Mesothelial cell of epicardium (in vitro differentiated cells): ENCODE results near the gene CYB561A3. TPM values are rescaled to one million over a fixed set of nuclear protein-coding genes. Genes with fewer than 3 reads are reported as not detected.

ENCODE experiments used
- DNase-seq, 2 experiments: peaks; one replicate each; pipeline ENCODE4 v3.0.0; 2021; ENCODE audit warnings: low spot score in 2 of 2; ENCODE audit not compliant: unreplicated experiment in 2 of 2
- H3K27ac Mint-ChIP-seq: 2 replicates; pipeline ENCODE4 v1.8.0; 2021; ENCODE audit warnings: mixed read lengths
- H3K27me3 Mint-ChIP-seq: 2 replicates; pipeline ENCODE4 v1.8.0; 2021; ENCODE audit warnings: low read depth, mixed read lengths
- H3K36me3 Mint-ChIP-seq: 2 replicates; pipeline ENCODE4 v1.8.0; 2021; ENCODE audit warnings: mixed read lengths
- H3K4me1 Mint-ChIP-seq: 2 replicates; pipeline ENCODE4 v1.8.0; 2021; ENCODE audit warnings: mixed read lengths
- H3K4me3 Mint-ChIP-seq: 2 replicates; pipeline ENCODE4 v1.8.0; 2021; ENCODE audit warnings: mild to moderate bottlenecking, moderate library complexity, mixed read lengths
- H3K9me3 Mint-ChIP-seq: 2 replicates; pipeline ENCODE4 v1.8.0; 2021; ENCODE audit warnings: mixed read lengths
- total RNA-seq: library from RNA; stranded (reverse); gene quantifications from 3 replicates; pipeline ENCODE4 v1.2.1, GENCODE V29; 2021
- TF ChIP-seq, protein P1 (sequence below): fragments of 200-600 bp; sonication (generic); IDR thresholded peaks from one replicate; pipeline ENCODE4 v1.5.0; 2021; ENCODE audit warnings: antibody characterized with exemption; ENCODE audit not compliant: unreplicated experiment

CYB561A3 gene
- total RNA-seq, 1 donor from 2014 or later = 26.3 TPM

DNA sequence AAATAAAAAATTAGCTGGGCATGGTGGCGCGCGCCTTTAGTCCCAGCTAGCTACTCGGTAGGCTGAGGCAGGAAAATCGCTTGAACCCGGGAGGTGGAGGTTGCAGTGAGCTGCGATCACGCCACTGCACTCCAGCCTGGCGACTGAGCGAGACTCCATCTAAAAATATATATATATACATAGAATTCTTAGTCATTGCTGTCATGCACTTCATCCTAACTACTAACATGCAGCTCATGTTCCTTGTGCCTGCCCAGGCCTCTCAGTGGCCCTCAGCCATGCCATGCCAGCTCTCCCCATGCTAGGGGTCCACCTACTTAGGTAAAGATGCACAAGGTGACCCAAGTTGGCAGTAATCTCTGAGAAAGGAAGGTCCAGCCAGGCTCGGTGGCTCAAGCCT lies 3.1 kb downstream of the CYB561A3 start:
- Mint-ChIP-seq H3K4me3 (no peak overlapping the region), H3K36me3 (peaks cover 2% of the 10 kb centered on the region), H3K4me1 (peaks cover 25% of the 10 kb centered on the region), H3K27ac (no peak overlapping the region), H3K9me3 (no peaks in the 10 kb centered on the region), H3K27me3 (no peaks in the 10 kb centered on the region)
- TF ChIP-seq, protein P1, sequence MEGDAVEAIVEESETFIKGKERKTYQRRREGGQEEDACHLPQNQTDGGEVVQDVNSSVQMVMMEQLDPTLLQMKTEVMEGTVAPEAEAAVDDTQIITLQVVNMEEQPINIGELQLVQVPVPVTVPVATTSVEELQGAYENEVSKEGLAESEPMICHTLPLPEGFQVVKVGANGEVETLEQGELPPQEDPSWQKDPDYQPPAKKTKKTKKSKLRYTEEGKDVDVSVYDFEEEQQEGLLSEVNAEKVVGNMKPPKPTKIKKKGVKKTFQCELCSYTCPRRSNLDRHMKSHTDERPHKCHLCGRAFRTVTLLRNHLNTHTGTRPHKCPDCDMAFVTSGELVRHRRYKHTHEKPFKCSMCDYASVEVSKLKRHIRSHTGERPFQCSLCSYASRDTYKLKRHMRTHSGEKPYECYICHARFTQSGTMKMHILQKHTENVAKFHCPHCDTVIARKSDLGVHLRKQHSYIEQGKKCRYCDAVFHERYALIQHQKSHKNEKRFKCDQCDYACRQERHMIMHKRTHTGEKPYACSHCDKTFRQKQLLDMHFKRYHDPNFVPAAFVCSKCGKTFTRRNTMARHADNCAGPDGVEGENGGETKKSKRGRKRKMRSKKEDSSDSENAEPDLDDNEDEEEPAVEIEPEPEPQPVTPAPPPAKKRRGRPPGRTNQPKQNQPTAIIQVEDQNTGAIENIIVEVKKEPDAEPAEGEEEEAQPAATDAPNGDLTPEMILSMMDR = no peak
- no peak for DNase-seq

DNA sequence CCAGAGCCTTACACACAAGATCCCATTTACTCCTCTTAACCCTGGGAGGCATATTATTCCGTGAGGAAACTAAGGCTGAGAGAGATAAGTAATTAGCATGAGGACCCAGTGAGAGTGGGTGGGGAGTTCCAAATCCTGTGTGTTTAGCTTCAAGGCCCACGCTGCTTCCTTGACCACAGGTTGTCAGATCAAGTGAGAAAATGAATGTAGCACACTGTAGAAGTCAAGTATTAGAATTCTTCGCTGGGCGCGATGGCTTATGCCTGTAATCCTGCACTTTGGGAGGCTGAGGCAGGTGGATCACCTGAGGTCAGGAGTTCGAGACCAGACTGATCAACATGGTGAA lies 3.8 kb downstream of the CYB561A3 start:
- H3K27me3 Mint-ChIP-seq = no peaks in the 10 kb centered on the region
- no peaks in the 10 kb centered on the region for H3K9me3 Mint-ChIP-seq
- TF ChIP-seq, protein P1 = no peak
- peaks cover 18% of the 10 kb centered on the region for H3K4me1 Mint-ChIP-seq
- peaks cover 8% of the 10 kb centered on the region for H3K36me3 Mint-ChIP-seq
- no peak overlapping the region for H3K27ac Mint-ChIP-seq
- no peak overlapping the region for H3K4me3 Mint-ChIP-seq
- no peak for DNase-seq

DNA sequence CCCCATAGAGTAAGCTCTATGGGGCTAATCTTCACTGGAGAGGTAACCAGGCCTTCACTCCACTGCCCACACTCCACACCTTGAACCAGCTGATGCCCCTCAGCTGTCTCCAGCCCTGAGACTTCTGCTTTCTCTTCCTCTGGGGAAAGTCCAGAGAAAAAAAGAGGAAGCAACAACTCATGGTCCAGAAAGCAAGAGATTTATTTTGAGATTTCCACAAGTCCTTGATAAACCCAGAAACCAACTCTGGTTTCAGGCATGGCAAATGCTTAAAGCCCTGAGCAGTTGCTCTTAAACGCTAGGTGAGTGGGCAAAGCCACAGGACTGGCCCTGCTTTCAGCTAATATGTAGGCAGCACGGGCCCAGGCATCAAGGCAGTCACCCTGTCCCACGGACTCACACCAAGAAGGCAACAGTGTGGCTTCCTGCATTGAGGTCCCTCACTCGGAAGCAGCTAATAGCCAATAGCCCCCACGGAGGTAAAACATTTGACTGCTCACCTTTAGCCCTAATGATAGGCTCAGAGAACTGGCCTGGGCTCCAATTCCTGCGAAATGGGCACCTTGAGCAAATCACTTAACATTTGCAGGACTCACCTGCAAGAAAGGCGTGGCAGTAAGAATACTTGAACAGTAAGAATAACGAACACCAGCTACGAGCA lies 4.3 kb downstream of the CYB561A3 start:
- no peak for DNase-seq
- no peak overlapping the region for H3K27ac Mint-ChIP-seq
- H3K4me3 Mint-ChIP-seq = no peak overlapping the region
- TF ChIP-seq, protein P1 = no peak
- no peaks in the 10 kb centered on the region for H3K9me3 Mint-ChIP-seq
- H3K4me1 Mint-ChIP-seq = peaks cover 13% of the 10 kb centered on the region
- H3K27me3 Mint-ChIP-seq = no peaks in the 10 kb centered on the region
- H3K36me3 Mint-ChIP-seq = peaks cover 11% of the 10 kb centered on the region

DNA sequence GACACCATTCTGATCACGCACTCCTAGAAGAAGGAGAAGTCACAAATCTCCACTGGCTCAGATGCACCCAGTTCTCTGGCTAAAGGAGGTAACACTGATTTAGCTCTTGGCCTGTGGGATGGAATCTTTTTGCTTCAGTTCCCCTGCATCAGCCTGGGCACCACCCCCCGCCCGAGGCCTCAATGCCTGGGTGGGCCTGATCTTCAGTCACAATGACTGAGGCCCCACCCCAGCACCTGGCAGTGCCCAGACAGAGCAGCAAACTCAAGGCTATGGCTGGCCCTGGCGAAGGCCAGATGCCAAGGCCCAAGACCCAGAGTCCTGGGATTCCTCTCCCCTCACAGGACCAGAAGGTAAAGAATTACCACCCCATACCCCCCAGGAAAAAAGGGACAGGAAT lies 5.0 kb downstream of the CYB561A3 start:
- peaks cover 11% of the 10 kb centered on the region for H3K36me3 Mint-ChIP-seq
- no peak overlapping the region for H3K4me3 Mint-ChIP-seq
- TF ChIP-seq, protein P1 = no peak
- H3K9me3 Mint-ChIP-seq = no peaks in the 10 kb centered on the region
- H3K4me1 Mint-ChIP-seq = peaks cover 10% of the 10 kb centered on the region
- H3K27ac Mint-ChIP-seq = no peak overlapping the region
- DNase-seq = no peak
- no peaks in the 10 kb centered on the region for H3K27me3 Mint-ChIP-seq

DNA sequence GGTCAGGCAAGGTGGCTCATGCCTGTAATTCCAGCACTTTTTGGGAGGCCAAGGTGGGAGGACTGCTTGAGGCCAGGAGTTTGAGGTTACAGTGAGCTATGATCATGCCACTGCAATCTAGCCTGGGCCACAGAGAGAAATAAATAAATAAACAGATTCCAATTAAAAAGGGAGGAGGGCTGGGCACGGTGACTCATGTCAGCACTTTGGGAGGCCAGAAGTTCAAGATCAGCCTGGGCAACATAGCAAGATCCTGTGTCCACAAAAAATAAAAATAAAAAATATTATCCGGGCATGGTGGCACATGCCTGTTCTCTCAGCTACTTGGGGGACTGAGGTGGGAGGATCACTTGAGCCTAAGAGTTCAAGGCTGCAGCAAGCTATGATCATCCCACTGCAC lies 7.5 kb downstream of the CYB561A3 start:
- H3K27me3 Mint-ChIP-seq = no peaks in the 10 kb centered on the region
- H3K4me3 Mint-ChIP-seq = no peak overlapping the region
- TF ChIP-seq, protein P1 = no peak
- H3K27ac Mint-ChIP-seq = no peak overlapping the region
- H3K4me1 Mint-ChIP-seq = no peaks in the 10 kb centered on the region
- no peaks in the 10 kb centered on the region for H3K9me3 Mint-ChIP-seq
- peaks cover 14% of the 10 kb centered on the region for H3K36me3 Mint-ChIP-seq
- no peak for DNase-seq
